Measurements from ENCODE around the gene ADSS1.

DNA sequence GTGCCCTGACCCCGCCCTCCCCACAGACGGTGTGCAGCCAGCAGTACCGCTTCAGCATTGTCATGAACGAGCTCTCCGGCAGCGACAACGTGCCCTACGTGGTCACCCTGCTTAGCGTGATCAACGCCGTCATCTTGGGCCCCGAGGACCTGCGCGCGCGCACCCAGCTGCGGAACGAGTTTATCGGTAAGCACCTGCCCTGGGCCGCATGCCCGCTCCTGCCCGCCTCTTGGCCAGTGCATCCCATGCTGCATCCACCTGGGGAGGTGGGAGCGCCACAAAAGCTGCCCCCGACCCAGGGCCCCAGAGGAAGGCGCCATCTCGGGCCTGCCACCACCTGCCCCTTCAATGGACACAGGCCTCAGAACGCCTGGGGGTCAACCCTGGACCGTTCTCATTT, 20.8 kb upstream of the ADSS1 start:
- no peak for TF ChIP-seq POLR2A (IDR thresholded peaks at IDR 0.05; ENCODE audit: low read length)
- no peak for TF ChIP-seq GATA1 (IDR thresholded peaks at IDR 0.05; ENCODE audit: low read depth, low read length)

Data from erythroblast (primary cell).